GM20431 (cell line): Measurements from ENCODE around the gene MFSD2A.

Source experiments
- in situ Hi-C: fragments of 300-500 bp; cut with MseI, MboI; formaldehyde crosslinking; loops from one replicate; pipeline ENCODE4 v1.15.0; 2020; ENCODE audit warnings: low sequenced_read_pairs; ENCODE audit not compliant: unreplicated experiment

The MFSD2A gene

GRCh38 chr1:39940253-39940652 lies 14.7 kb upstream of the MFSD2A start:
- in situ Hi-C loops = no loop called here

- in situ Hi-C loops = no loop called here
Observed at GRCh38 chr1:39940980-39941871, 13.7 kb upstream of the MFSD2A start.

- in situ Hi-C loops = no loop called here
Observed at GRCh38 chr1:39943471-39944290, 11.3 kb upstream of the MFSD2A start.

- in situ Hi-C loops = no loop called here
Observed at GRCh38 chr1:39944410-39945112, 10.4 kb upstream of the MFSD2A start.

GRCh38 chr1:39946216-39946615 lies 8.7 kb upstream of the MFSD2A start:
- in situ Hi-C loops = no loop called here

- in situ Hi-C loops = no loop called here
Observed at GRCh38 chr1:39947260-39947659, 7.7 kb upstream of the MFSD2A start.

- in situ Hi-C loops = no loop called here
Observed at GRCh38 chr1:39949891-39950290, 5.1 kb upstream of the MFSD2A start.

- in situ Hi-C loops = no loop called here
Observed at GRCh38 chr1:39951926-39952325, 3.0 kb upstream of the MFSD2A start.

- in situ Hi-C loops = no loop called here
Observed at GRCh38 chr1:39952359-39953110, 2.4 kb upstream of the MFSD2A start.

- in situ Hi-C loops = no loop called here
Observed at GRCh38 chr1:39954324-39954869, 548 bp upstream of the MFSD2A start.

GRCh38 chr1:39955547-39956539 lies 898 bp downstream of the MFSD2A start:
- in situ Hi-C loops = no loop called here

GRCh38 chr1:39957299-39958015 lies 2.5 kb downstream of the MFSD2A start:
- in situ Hi-C loops = no loop called here

GRCh38 chr1:39958403-39959200 lies 3.7 kb downstream of the MFSD2A start:
- in situ Hi-C loops = no loop called here

- in situ Hi-C loops = loop anchor here (10.0 kb wide), 1 partner anchor 145 kb away; no protein-coding TSS in a partner anchor
Observed at GRCh38 chr1:39959651-39960333, 4.8 kb downstream of the MFSD2A start.

GRCh38 chr1:39960431-39960958 lies 5.5 kb downstream of the MFSD2A start:
- in situ Hi-C loops = loop anchor here (10.0 kb wide), 1 partner anchor 146 kb away; no protein-coding TSS in a partner anchor

- in situ Hi-C loops = loop anchor here (10.0 kb wide), 1 partner anchor 148 kb away; no protein-coding TSS in a partner anchor
Observed at GRCh38 chr1:39962450-39962825, 7.5 kb downstream of the MFSD2A start.
